A549 (cell line): ENCODE measurements around the gene ETS2.

Experiments
- BHLHE40 ChIP-seq: IDR thresholded peaks from 2 replicates; pipeline ENCODE4 v1.6.1; 2012; ENCODE audit warnings: low read depth, low read length, inconsistent platforms
- CEBPB ChIP-seq, 2 experiments: fragments of >200 bp in 1 of 2; sonication (Bioruptor Twin) in 1 of 2; formaldehyde crosslinking in 1 of 2; IDR thresholded peaks; 2 replicates each; pipeline ENCODE4 v1.6.1; 2012 to 2016
- CTCF ChIP-seq: fragments of >200 bp; sonication (Bioruptor Twin); formaldehyde crosslinking; IDR thresholded peaks from 3 replicates; pipeline ENCODE4 v1.5.1; 2016
- EP300 ChIP-seq, 2 experiments: fragments of >200 bp; sonication (Bioruptor Twin); formaldehyde crosslinking; IDR thresholded peaks; 2 replicates in 1 of 2; 3 replicates in 1 of 2; pipeline ENCODE4 v1.6.1; 2016 to 2017
- ESRRA ChIP-seq: fragments of 150-350 bp; IDR thresholded peaks from 2 replicates; pipeline ENCODE4 v1.6.1; 2014; ENCODE audit warnings: mild to moderate bottlenecking, low read length, borderline replicate concordance
- RFX5 ChIP-seq: fragments of 450-650 bp; IDR thresholded peaks from 2 replicates; pipeline ENCODE4 v1.7.1; 2014; ENCODE audit warnings: antibody characterized with exemption, mild to moderate bottlenecking, moderate library complexity
- SMC3 ChIP-seq: fragments of >200 bp; sonication (Bioruptor Twin); formaldehyde crosslinking; IDR thresholded peaks from 3 replicates; pipeline ENCODE4 v1.6.1; 2018; ENCODE audit warnings: inconsistent platforms
- SREBF2 ChIP-seq: fragments of 450-650 bp; IDR thresholded peaks from 2 replicates; pipeline ENCODE4 v1.6.1; 2014; ENCODE audit warnings: mild to moderate bottlenecking, moderate library complexity

GRCh38 chr21:38796424-38796823 lies 9.3 kb upstream of the ETS2 start:
- no peak for TF ChIP-seq CTCF
- TF ChIP-seq SREBF2, result no peak
- TF ChIP-seq EP300 (IDR thresholded peaks at IDR 0.05), result no peak
- no peak for TF ChIP-seq CEBPB (IDR thresholded peaks at IDR 0.05)
- TF ChIP-seq BHLHE40, result no peak
- no peak for TF ChIP-seq SMC3
- no peak for TF ChIP-seq RFX5
- no peak for TF ChIP-seq ESRRA
